GM13977 (cell line): Measurements from ENCODE around the gene PKD1L1.
"Not testable (repeated sequence)": the region's sequence is repeated elsewhere in the genome, so short reads cannot be mapped to it uniquely, and the experiment has no call there.

Experiments used
- DNase-seq: peaks from one replicate; pipeline ENCODE4 v3.0.0; 2012; ENCODE audit warnings: low spot score
- CTCF ChIP-seq: IDR thresholded peaks from 2 replicates; pipeline ENCODE4 v1.5.1; 2012; ENCODE audit warnings: mild to moderate bottlenecking, control low read depth; ENCODE audit not compliant: insufficient read depth; ENCODE audit errors: extremely low read depth, missing control alignments
- in situ Hi-C: fragments of 300-500 bp; cut with MboI; formaldehyde crosslinking; loops from one replicate; pipeline ENCODE4 v1.12.0; 2022; ENCODE audit warnings: low sequenced_read_pairs, low pct_unique_long_range_greater_than_20kb, mixed read lengths, inconsistent platforms; ENCODE audit not compliant: unreplicated experiment

The PKD1L1 gene

GRCh38 chr7:47804767-47805545, 143.3 kb downstream of the PKD1L1 start:
- no peak for TF ChIP-seq CTCF
- no peak for DNase-seq
- in situ Hi-C loops = loop anchor here (25.0 kb wide), 1 partner anchor 368 kb away; no protein-coding TSS in a partner anchor

GRCh38 chr7:47803846-47804245, 144.4 kb downstream of the PKD1L1 start:
- DNase-seq = peak; percentile 1
- no peak for TF ChIP-seq CTCF
- in situ Hi-C loops = loop anchor here (25.0 kb wide), 1 partner anchor 367 kb away; no protein-coding TSS in a partner anchor

- TF ChIP-seq CTCF = no peak
- in situ Hi-C loops = loop anchor here (25.0 kb wide), 1 partner anchor 366 kb away; no protein-coding TSS in a partner anchor
- peak; percentile 2 for DNase-seq
These were observed 145.2 kb downstream of the PKD1L1 start for GRCh38 chr7:47803025-47803424.

- no peak for TF ChIP-seq CTCF
- in situ Hi-C loops = loop anchor here (25.0 kb wide), 1 partner anchor 364 kb away; no protein-coding TSS in a partner anchor
- no peak for DNase-seq
These were observed 146.8 kb downstream of the PKD1L1 start for GRCh38 chr7:47801423-47801822.

- in situ Hi-C loops = no loop called here
- no peak for TF ChIP-seq CTCF
- no peak for DNase-seq
These were observed 148.7 kb downstream of the PKD1L1 start for GRCh38 chr7:47799524-47799923.

GRCh38 chr7:47796347-47796746, 151.9 kb downstream of the PKD1L1 start:
- no peak for TF ChIP-seq CTCF
- DNase-seq = no peak
- in situ Hi-C loops = no loop called here

GRCh38 chr7:47795631-47796030, 152.6 kb downstream of the PKD1L1 start:
- DNase-seq = no peak
- in situ Hi-C loops = no loop called here
- TF ChIP-seq CTCF = no peak

GRCh38 chr7:47795126-47795525, 153.1 kb downstream of the PKD1L1 start:
- in situ Hi-C loops, DNase-seq: not testable (repeated sequence)
